AG10803 (cell line): ENCODE measurements around the gene L3MBTL4.

Experiments
- DNase-seq: peaks from one replicate; pipeline ENCODE4 v3.0.0; 2010; ENCODE audit warnings: low read depth
- H3K4me3 ChIP-seq: 2 replicates; pipeline ENCODE4 v1.5.1; 2011; ENCODE audit warnings: mild to moderate bottlenecking, low read length, control low read depth
- TF ChIP-seq, protein P1 (sequence below): conservative IDR thresholded peaks from 2 replicates; pipeline ENCODE4 v1.5.1; 2011; ENCODE audit warnings: mild to moderate bottlenecking, low read length, control low read depth, inconsistent platforms

Gene L3MBTL4

DNA sequence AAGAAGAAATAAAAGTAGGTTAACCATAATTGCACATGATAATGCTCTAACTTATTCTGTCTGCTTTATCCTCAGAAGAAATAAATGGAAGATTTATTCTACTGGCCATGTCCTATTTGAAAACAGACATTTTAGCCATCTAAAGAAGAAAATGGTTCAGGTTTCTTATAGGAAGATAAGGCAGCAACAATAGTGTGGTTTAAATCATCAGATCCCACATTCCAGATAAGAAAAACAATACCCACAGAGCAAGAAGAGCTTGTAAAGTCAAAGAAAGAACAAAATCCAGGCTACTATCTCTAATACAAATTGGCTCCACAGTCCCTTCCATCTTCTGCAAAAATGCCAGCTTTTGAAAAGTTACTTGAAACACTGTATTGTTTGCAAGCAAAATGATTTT is 49.3 kb downstream of the L3MBTL4 start:
- no peak for DNase-seq
- H3K4me3 ChIP-seq = no peak overlapping the region
- TF ChIP-seq, protein P1, sequence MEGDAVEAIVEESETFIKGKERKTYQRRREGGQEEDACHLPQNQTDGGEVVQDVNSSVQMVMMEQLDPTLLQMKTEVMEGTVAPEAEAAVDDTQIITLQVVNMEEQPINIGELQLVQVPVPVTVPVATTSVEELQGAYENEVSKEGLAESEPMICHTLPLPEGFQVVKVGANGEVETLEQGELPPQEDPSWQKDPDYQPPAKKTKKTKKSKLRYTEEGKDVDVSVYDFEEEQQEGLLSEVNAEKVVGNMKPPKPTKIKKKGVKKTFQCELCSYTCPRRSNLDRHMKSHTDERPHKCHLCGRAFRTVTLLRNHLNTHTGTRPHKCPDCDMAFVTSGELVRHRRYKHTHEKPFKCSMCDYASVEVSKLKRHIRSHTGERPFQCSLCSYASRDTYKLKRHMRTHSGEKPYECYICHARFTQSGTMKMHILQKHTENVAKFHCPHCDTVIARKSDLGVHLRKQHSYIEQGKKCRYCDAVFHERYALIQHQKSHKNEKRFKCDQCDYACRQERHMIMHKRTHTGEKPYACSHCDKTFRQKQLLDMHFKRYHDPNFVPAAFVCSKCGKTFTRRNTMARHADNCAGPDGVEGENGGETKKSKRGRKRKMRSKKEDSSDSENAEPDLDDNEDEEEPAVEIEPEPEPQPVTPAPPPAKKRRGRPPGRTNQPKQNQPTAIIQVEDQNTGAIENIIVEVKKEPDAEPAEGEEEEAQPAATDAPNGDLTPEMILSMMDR = no peak

DNA sequence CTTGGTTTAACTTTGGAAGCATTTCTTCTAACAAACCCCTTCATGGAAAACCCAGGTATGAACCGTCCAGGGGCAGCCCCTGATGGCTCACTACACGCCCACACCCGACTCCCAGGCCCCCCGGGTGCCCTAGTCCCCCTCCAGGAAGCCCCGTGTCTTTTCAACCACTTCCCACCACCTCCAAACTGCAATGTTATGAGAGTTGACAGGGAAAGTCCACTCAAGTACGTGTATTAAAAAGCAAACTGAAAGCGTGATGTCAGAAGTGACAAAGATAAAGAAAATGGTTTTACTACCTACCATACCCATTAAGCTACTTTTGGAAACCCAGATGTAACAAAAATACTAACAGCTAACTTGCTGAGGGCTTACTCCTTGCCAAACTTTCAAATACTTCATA is 51.5 kb downstream of the L3MBTL4 start:
- no peak for DNase-seq
- no peak overlapping the region for H3K4me3 ChIP-seq
- TF ChIP-seq, protein P1 = no peak

DNA sequence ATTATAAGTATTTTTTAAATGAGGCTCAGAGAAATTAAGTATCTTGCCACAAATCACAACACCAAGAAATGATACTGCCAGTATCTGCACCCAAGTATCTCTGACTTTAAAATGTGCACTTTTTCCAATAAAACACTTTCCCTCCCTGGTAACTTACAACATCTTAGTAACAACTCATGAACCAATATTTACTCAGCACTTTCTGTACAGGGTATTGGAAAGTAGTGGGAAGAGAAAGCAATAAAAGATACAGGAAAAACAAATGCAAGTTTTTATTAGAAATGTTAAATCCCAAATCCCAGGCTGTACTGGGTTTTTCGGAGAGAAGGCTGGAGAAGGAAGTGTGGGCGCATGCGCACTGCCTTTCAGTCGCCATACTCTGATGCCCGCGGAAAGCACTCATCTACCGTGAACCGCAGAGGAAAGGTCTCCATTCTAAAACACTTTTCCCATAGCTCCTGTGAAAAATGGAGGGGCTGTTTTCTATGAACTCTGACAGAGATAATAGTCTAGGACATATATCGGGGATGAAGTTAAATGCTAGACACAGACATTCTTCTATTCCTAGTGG is 52.1 kb downstream of the L3MBTL4 start:
- H3K4me3 ChIP-seq = no peak overlapping the region
- TF ChIP-seq, protein P1 = no peak

DNA sequence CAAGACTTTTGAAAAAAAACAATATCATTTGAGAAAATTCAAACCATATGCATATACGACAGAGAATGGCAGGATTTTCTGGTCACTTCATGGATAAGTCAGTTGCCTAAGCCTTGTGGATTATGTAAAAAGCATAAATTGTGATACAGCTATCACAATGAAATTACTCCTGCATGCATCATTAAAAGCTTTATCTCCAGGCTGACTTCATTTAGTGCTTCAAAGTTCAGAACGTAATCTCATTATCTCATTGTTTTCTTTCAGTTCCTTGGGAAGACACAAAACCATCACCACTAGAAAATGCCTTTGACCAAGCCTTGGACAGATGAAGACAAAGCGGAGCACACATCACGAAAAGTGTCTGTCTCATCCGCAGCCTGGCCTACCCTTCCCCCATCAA is 57.0 kb downstream of the L3MBTL4 start:
- H3K4me3 ChIP-seq = no peak overlapping the region
- DNase-seq = no peak
- TF ChIP-seq, protein P1 = no peak

More for the DNA sequence above, 52.1 kb downstream of the L3MBTL4 start:
- no peak for DNase-seq

DNA sequence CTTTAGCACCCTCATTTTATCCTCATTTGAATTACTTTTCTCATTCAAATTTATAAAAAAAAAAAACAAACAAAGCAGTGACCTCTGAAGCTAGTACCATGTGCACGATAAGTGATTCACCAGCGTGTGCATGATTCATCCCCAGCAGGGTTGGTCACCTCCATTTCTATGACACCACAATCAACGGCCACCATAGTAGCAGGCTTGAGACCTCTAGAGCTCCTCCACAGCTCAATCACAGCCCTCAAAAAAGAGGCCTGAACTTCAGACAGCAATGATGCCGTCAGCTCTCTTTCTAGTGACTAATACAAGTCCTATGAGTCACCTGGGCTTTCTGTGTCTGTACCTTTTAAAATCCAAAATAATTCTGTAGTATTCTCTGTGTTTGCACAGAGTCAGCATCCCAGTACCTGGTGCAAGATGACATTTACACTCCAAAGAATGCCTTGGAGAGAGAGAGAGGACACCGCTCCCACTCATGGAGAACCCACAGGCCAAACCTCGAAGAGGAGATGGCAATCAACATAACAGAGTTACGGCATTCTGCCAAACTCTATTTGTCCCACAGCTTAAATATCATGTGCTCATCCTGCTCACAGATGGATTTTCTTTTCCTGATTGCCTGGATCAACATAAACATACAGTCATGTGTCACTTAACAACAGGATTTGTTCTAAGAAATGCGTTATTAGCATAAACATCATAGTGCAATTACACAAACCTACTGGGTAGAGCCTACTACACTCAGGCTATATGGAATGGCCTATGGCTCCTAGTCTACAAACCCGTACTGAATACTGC is 58.7 kb downstream of the L3MBTL4 start:
- no peak for DNase-seq
- TF ChIP-seq, protein P1 = no peak
- H3K4me3 ChIP-seq = no peak overlapping the region

DNA sequence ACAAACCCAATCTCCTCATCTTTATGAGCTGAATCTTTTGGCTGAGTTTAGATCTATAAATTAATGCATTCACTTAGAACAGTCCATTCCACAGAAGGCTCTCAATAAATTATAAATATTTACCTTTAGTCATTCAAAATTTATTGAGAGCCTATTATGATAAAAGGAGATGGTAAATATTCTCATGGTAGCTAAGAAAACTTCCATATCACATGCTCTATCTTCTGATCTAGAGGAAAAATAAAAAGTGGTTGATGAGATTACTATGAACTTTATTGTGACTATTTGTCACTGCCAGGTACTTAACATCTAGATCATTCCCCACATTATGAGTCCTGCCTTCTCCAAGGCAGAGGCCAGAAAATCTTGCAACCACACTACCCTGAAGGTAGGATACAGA is 62.4 kb downstream of the L3MBTL4 start:
- no peak overlapping the region for H3K4me3 ChIP-seq
- TF ChIP-seq, protein P1 = no peak
- no peak for DNase-seq

DNA sequence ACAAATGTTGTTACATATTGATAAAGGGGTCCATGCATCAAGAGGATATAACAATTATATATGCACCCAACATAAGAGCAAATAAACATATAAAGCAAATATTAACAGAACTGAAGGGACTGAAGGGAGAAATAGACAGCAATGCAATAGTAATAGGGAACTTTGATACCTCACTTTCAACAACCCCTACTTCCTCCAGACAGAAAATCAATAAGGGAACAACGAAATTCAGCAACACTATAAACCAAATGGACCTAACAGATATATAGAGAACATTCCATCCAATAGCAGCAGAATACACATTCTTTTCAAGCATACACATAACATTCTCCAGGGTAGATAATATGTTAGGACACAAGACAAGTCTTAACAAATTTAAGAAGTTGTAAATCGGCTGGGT is 71.7 kb downstream of the L3MBTL4 start:
- DNase-seq = no peak
- no peak overlapping the region for H3K4me3 ChIP-seq
- TF ChIP-seq, protein P1 = no peak
